Measurements from ENCODE around the gene DOCK3.

GRCh38 chr3:51145811-51146585, 471.3 kb downstream of the DOCK3 start:
- TF ChIP-seq REST (IDR thresholded peaks at IDR 0.05; ENCODE audit: insufficient read depth in 1 of 2, low read depth in 2 of 2, low read length in 2 of 2) (no peak), SIN3A (IDR thresholded peaks at IDR 0.05; ENCODE audit: borderline replicate concordance, insufficient read depth, low read length) (no peak), POLR2AphosphoS5 (IDR thresholded peaks at IDR 0.05; ENCODE audit: low read depth, low read length) (no peak)

Measured in PFSK-1 (cell line).